ENCODE measurements around the gene ZNF281. TPM values are rescaled to one million over a fixed set of nuclear protein-coding genes. Genes with fewer than 3 reads are reported as not detected.

Gene ZNF281
- polyA plus RNA-seq, 2 of the 4 experiments (the other 2 are of a cell fraction): 33.7 to 39.1 TPM

- no peak for TF ChIP-seq E2F6 (IDR thresholded peaks at IDR 0.05; ENCODE audit: borderline replicate concordance, low read depth)
- TF ChIP-seq HMGXB4 (CRISPR knock-in tag; IDR thresholded peaks at IDR 0.05; ENCODE audit: borderline replicate concordance): no peak
- no peak for TF ChIP-seq GATA3 (IDR thresholded peaks at IDR 0.05; ENCODE audit: borderline replicate concordance)
- TF ChIP-seq PHF8 (IDR thresholded peaks at IDR 0.05; ENCODE audit: borderline replicate concordance, low read depth): no peak
- TF ChIP-seq ZFP36 (IDR thresholded peaks at IDR 0.05; ENCODE audit: borderline replicate concordance, partially characterized antibody): no peak
- TF ChIP-seq RFX5 (IDR thresholded peaks at IDR 0.05): no peak
- no peak for TF ChIP-seq KDM5A (IDR thresholded peaks at IDR 0.05)
- no peak for TF ChIP-seq TFCP2L1 (CRISPR knock-in tag; IDR thresholded peaks at IDR 0.05)
- no peak for TF ChIP-seq CHD4 (IDR thresholded peaks at IDR 0.05; ENCODE audit: borderline replicate concordance)
- no peak for TF ChIP-seq RNF2 (IDR thresholded peaks at IDR 0.05; ENCODE audit: borderline replicate concordance, low read depth)
- no peak for TF ChIP-seq EP300 (IDR thresholded peaks at IDR 0.05)
Measured at GRCh38 chr1:200363264-200363933, 46.4 kb downstream of the ZNF281 start (continued).

GRCh38 chr1:200362421-200362820 is 47.4 kb downstream of the ZNF281 start:
- Histone ChIP-seq H3K4me1 (peaks cover 63% of the 10 kb centered on the region), H3K9me3 (no peaks in the 10 kb centered on the region), H3K27ac (peak overlapping the region; percentile 82 to 95), H3K4me2 (no peak overlapping the region), H3K4me3 (no peak overlapping the region)
- DNase-seq (ENCODE audit: low read depth in 1 of 2, low spot score in 1 of 2) (no peak), ATAC-seq (no peak), FAIRE-seq (no peak)
- ChIA-PET POLR2A (interaction anchor here (0.9 kb wide), 1 partner anchor 14 kb away, joined by 3 read pairs; no protein-coding TSS in a partner anchor), CTCF (interaction anchor here (1.2 to 2.2 kb wide), 4 partner anchors 9 to 126 kb away, joined by 4 to 8 read pairs (median 7); no protein-coding TSS in a partner anchor)
- no peak for TF ChIP-seq CTCF (IDR thresholded peaks at IDR 0.05)
- no peak for TF ChIP-seq RCOR1 (IDR thresholded peaks at IDR 0.05; ENCODE audit: low read depth, low read length)
- no peak for TF ChIP-seq CHD2 (IDR thresholded peaks at IDR 0.05; ENCODE audit: low read length, partially characterized antibody)
- TF ChIP-seq POLR2A (IDR thresholded peaks at IDR 0.05; ENCODE audit: low read length): no peak
- no peak for TF ChIP-seq RAD21 (conservative IDR thresholded peaks at IDR 0.05 in 1 of 2, IDR thresholded peaks at IDR 0.05 in 1 of 2)
- no peak for TF ChIP-seq ELK1 (IDR thresholded peaks at IDR 0.05; ENCODE audit: low read depth, low read length)
- TF ChIP-seq NR3C1 (IDR thresholded peaks at IDR 0.05): no peak
- no peak for TF ChIP-seq USF2 (IDR thresholded peaks at IDR 0.05)
- TF ChIP-seq E2F6 (IDR thresholded peaks at IDR 0.05; ENCODE audit: borderline replicate concordance, low read depth): no peak
- no peak for TF ChIP-seq HEYL (CRISPR knock-in tag; IDR thresholded peaks at IDR 0.05)
- WGBS (ENCODE audit: missing lambda C conversion rate): 91% methylated on average over 2 of the region's 2 CpGs

Measured in A549 (cell line).